Measurements from ENCODE around the gene C1orf74.

The C1orf74 gene

DNA sequence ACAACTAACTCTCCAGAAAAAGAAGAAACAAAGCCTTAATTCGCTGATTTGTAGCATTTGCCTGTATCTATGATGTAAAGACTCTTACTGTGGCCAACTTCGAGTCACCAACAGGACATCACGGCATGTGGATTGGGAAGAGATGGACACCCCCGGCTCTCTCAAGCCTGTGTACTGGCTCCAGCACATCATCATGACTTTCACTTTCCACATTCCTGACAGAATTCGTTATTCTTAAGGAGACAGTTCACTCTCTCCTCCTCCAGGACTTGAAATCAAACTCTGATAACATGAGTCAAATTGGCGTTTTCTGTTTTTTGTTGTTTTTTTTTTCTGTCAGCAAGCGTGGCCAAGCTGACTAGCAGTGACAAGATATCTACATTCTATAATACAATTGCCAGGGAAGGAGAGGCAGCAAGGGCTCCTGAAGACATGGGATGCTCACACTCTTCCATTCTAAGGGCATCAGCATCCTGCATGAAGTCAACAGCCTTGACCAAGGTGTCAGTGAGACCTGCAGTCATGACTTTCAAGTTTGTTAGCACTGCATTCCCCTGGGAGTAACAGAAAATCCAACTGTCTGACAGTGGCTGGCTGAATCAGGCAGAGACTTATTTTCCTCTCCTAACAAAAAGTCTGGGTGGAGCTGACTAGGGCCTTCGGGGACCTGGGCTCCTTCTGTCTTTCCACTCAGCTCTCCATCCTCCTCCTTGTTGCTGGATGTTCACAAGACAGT lies 41.8 kb downstream of the C1orf74 start:
- no peak for DNase-seq (ENCODE audit: low spot score)

DNA sequence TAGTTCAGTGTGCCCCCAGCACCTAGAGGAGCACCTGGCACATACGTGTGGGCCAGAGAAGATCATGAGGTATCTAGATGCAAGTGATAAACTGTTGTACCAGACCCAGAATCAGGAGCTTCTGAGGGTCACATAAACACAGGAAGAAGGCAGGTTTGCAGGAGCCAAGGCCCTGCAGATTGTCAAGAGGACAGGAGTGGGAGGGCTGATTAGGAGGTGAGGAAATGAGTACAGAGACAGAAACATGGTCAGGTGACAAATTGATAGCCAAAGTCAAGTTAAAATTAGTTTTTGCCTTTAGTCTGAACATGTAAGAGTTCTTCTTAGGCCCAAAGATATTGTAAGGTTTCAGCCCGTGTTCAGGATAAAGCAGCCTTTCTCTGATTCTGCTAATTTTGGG lies 42.5 kb downstream of the C1orf74 start:
- no peak for DNase-seq (ENCODE audit: low spot score)

DNA sequence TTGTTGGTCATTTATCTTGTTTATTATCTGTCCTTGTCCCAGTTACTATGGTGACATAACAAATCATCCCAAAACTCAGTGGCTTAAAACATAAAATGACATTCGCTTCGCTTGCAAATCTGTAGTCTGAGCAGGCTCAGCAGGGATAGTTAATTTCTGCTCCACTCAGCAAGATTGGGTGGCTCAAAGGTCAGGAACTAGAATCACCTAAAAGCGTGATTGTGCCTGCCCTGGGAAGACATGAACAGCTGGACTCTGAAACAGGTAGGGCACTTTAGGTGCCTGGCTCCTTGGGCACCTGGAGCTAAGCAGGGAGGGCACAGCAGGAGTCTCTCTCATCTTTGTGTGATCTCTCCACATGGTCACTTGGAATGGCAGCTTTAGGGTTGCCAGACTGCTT lies 43.2 kb downstream of the C1orf74 start:
- DNase-seq (ENCODE audit: low spot score): no peak

GRCh38 chr1:209738270-209738669 lies 46.1 kb downstream of the C1orf74 start:
- DNase-seq (ENCODE audit: low spot score): no peak

- DNase-seq (ENCODE audit: low spot score): no peak
Observed at GRCh38 chr1:209737118-209737505, 47.2 kb downstream of the C1orf74 start.

- no peak for DNase-seq (ENCODE audit: low spot score)
Observed at GRCh38 chr1:209736490-209737117, 47.8 kb downstream of the C1orf74 start.

DNA sequence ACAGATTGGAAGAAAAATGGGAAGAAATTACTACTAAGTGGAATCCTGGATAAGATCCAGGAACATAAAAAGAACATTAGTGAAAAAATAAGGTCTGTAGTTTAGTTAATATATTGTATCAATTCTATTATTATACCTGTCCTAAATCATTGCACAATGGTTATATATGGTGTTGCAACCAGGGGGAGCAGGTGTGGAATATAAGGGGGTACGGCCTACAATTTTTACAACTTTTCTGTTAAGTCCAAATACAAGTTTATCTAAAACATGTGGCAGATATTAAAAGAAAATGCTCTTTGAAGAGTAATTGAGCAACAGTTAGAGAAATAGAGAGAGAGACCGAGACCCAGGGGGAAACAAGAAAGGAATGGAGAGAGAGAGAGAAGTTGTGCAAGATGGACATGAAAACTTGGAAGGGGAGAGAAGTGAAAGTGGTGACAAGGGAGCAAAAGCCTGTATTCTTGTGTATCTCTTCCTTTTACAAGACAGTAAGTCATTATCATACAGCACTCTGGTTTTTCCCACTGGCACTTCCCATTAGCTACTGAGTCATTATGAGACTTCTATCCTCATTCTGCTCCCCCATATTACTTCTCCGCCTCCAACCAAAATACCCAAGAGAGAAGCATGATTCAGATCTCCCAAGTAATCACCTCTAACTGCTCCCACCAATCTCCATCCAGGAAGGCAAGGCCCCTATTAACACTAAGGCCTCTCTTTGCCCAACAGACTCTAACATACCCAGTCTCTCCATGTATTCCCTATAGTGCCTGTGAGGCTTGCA lies 50.8 kb downstream of the C1orf74 start:
- no peak for DNase-seq (ENCODE audit: low spot score)

DNA sequence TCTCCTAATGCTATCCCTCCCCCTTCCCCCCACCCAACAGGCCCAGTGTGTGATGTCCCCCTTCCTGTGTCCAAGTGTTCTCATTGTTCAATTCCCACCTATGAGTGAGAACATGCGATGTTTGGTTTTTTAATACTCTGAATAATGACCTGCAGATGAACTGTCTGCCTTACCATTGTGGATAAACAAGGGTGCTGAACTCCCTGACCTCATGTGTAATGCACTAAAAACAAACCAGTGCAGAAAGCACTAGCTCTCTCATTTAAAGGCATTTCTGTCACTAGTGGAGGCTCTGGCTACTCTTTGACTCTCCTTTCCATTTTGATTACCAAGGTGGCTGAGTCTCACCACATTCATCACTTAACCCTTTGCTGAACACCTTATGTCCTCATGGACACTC lies 51.6 kb downstream of the C1orf74 start:
- DNase-seq (ENCODE audit: low spot score): no peak

GRCh38 chr1:209729436-209729835 lies 54.9 kb downstream of the C1orf74 start:
- no peak for DNase-seq (ENCODE audit: low spot score)

Measured in left forelimb (tissue), 1 donor.